Activated CD8-positive, alpha-beta T cell treated with anti-CD3 and anti-CD28 coated beads for 36 hours (primary cell): Measurements from ENCODE around the gene ZCCHC17. TPM values are rescaled to one million over a fixed set of nuclear protein-coding genes. Genes with fewer than 3 reads are reported as not detected.
A peak's percentile ranks its signal among the peaks of the same experiment; 100 is the strongest.

Source experiments
- ATAC-seq: fragments of 200-7000 bp; cut with Tn5 transposase; one replicate; pipeline ENCODE4 v1.10.0; 2021; ENCODE audit warnings: mild to moderate bottlenecking, moderate library complexity
- CTCF ChIA-PET: fragments of 350-600 bp; sonication (Branson Sonifier 250); formaldehyde crosslinking; loops from one replicate; lab custom pipeline; 2021; ENCODE audit warnings: antibody characterized with exemption; lab: Charles Lee
- POLR2A ChIA-PET: fragments of 350-600 bp; sonication (Branson Sonifier 250); formaldehyde crosslinking; loops from one replicate; lab custom pipeline; 2021; ENCODE audit warnings: antibody characterized with exemption; lab: Charles Lee
- DNase-seq: peaks from one replicate; pipeline ENCODE4 v3.0.0-alpha.2; 2020
- H3K27ac Mint-ChIP-seq: one replicate; pipeline ENCODE4 v1.8.0; 2021; ENCODE audit warnings: mild to moderate bottlenecking, mixed read lengths
- H3K27me3 Mint-ChIP-seq: one replicate; pipeline ENCODE4 v1.8.0; 2021; ENCODE audit warnings: mixed read lengths
- H3K36me3 Mint-ChIP-seq: one replicate; pipeline ENCODE4 v1.8.0; 2021; ENCODE audit warnings: low read depth, mixed read lengths
- H3K4me1 Mint-ChIP-seq: one replicate; pipeline ENCODE4 v1.8.0; 2021; ENCODE audit warnings: low read depth, mixed read lengths
- H3K4me3 Mint-ChIP-seq: one replicate; pipeline ENCODE4 v1.8.0; 2021; ENCODE audit warnings: mild to moderate bottlenecking, moderate library complexity, mixed read lengths
- H3K9me3 Mint-ChIP-seq: one replicate; pipeline ENCODE4 v1.8.0; 2021; ENCODE audit warnings: mixed read lengths
- intact Hi-C: fragments of 100-400 bp; cut with micrococcal nuclease; formaldehyde crosslinking; loops from one replicate; pipeline ENCODE4 v1.10.0; 2022
- total RNA-seq, 2 experiments: library from RNA; stranded (reverse); gene quantifications; one replicate each; pipeline ENCODE4 v1.2.3, GENCODE V29; 2021
- TF ChIP-seq, protein P1 (sequence below): fragments of 200-600 bp; IDR thresholded peaks from one replicate; pipeline ENCODE4 v1.8.0; 2022; ENCODE audit warnings: antibody characterized with exemption, mild to moderate bottlenecking

ZCCHC17 gene
- total RNA-seq, 2 experiments from 2014 or later = 27.2 to 28.7 TPM

- Mint-ChIP-seq H3K27me3 (no peaks in the 10 kb centered on the region), H3K36me3 (no peaks in the 10 kb centered on the region), H3K27ac (peak within 1 kb of the TSS; percentile 69), H3K4me1 (peaks cover 9% of the 10 kb centered on the region), H3K4me3 (peak within 1 kb of the TSS; percentile 67), H3K9me3 (no peaks in the 10 kb centered on the region)
- CTCF ChIA-PET = interaction anchor here (0.7 to 4.7 kb wide), 9 partner anchors 16 to 215 kb away, joined by 3 to 33 read pairs (median 4); no protein-coding TSS in a partner anchor
- POLR2A ChIA-PET = interaction anchor here (0.5 kb wide), 1 partner anchor 257 kb away, joined by 3 read pairs; no protein-coding TSS in a partner anchor
- TF ChIP-seq, protein P1, sequence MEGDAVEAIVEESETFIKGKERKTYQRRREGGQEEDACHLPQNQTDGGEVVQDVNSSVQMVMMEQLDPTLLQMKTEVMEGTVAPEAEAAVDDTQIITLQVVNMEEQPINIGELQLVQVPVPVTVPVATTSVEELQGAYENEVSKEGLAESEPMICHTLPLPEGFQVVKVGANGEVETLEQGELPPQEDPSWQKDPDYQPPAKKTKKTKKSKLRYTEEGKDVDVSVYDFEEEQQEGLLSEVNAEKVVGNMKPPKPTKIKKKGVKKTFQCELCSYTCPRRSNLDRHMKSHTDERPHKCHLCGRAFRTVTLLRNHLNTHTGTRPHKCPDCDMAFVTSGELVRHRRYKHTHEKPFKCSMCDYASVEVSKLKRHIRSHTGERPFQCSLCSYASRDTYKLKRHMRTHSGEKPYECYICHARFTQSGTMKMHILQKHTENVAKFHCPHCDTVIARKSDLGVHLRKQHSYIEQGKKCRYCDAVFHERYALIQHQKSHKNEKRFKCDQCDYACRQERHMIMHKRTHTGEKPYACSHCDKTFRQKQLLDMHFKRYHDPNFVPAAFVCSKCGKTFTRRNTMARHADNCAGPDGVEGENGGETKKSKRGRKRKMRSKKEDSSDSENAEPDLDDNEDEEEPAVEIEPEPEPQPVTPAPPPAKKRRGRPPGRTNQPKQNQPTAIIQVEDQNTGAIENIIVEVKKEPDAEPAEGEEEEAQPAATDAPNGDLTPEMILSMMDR = no peak
- DNase-seq (peak; percentile 55), ATAC-seq (peak; percentile 73)
- intact Hi-C loops = no loop called here
These were observed 76.4 kb downstream of the ZCCHC17 start, which contains the start of gene FABP3 for GRCh38 chr1:31373056-31373896. TSS of gene FABP3 (minus strand) at chr1:31373076. CDS start at chr1:31373014, 62 bp downstream.

DNA sequence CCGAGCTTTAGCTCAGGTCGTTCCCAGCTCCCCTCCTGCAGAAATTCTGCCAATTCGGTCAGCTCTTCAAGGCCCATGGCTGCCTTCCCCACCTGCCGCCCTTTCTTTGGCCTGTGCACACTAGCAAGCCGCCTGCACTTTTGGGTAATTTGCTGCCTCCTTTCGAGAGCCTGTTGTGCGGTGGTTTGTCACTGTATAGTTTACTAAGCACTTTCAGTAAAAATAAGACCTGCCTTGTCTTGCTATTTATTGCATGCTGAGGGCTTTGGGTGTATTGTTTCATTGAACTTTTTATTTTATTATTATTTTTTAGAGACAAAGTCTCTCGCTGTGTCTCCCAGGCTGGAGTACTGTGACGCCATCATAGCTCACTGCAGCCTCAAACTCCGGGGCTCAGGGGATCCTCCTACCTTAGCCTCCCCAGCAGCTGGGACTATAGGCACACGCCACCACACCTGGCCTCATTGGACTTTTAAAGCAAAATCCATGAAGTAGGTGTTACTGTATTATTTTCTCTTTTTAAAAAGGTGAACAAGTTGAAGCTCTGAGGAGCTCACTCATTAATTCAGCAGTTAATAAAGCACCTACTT lies 77.2 kb downstream of the ZCCHC17 start:
- POLR2A ChIA-PET = no interaction called here

GRCh38 chr1:31374511-31375196 lies 77.8 kb downstream of the ZCCHC17 start:
- ATAC-seq (no peak), DNase-seq (no peak)
- Mint-ChIP-seq H3K4me1 (peaks cover 9% of the 10 kb centered on the region), H3K4me3 (no peak overlapping the region), H3K36me3 (no peaks in the 10 kb centered on the region), H3K27me3 (peaks cover 2% of the 10 kb centered on the region), H3K27ac (no peak overlapping the region), H3K9me3 (no peaks in the 10 kb centered on the region)
- CTCF ChIA-PET = interaction anchor here (0.6 to 4.7 kb wide), 3 partner anchors 20 to 47 kb away, joined by 3 to 33 read pairs (median 7); no protein-coding TSS in a partner anchor
- intact Hi-C loops = no loop called here
- POLR2A ChIA-PET = no interaction called here
- TF ChIP-seq, protein P1 = no peak

More for the DNA sequence above, 77.2 kb downstream of the ZCCHC17 start:
- intact Hi-C loops = no loop called here
- peak; percentile 45 for ATAC-seq
- Mint-ChIP-seq H3K4me1 (peaks cover 9% of the 10 kb centered on the region), H3K27me3 (peaks cover 2% of the 10 kb centered on the region), H3K36me3 (no peaks in the 10 kb centered on the region), H3K4me3 (peak overlapping the region; percentile 67), H3K27ac (peak overlapping the region; percentile 69), H3K9me3 (no peaks in the 10 kb centered on the region)
- DNase-seq = no peak
- CTCF ChIA-PET = interaction anchor here (0.6 to 4.7 kb wide), 10 partner anchors 15 to 216 kb away, joined by 3 to 33 read pairs (median 4); no protein-coding TSS in a partner anchor
- TF ChIP-seq, protein P1 = no peak

DNA sequence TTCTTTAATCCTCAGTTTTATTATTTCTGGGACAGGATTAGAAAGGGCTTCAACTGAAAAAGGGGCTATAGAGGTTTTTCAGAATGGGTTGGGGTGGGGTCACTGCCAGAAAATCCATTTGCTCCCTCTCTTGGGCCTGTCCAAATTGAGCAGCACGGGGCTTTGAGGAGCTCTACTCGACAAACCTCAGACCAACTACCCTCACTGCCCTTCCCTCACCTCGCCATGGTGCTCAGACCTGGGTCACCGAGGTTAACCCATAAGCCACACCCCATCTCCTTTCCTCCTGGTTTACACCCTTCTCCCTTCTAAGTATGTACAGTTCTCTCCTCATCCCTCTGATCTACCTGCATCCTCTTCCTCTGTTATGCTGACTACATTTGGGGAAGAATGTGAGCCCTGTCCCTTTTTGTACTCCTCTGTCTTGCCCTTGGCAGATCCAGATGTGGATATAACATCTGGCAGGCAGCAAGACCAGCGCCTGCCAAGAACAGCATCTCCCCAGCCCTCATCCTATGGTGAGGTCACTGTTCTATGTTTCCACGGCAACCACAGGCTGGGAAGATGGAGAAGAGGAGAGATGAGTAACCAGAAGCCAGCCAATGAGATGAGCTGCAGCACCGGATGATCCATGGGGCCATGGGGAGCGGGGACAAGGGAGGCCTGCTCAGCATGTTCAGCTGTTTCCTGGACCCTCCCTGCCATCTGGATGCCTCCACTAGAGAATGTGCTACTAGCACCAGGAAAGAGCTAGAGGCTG lies 79.7 kb downstream of the ZCCHC17 start:
- no peaks in the 10 kb centered on the region for H3K9me3 Mint-ChIP-seq
- intact Hi-C loops = no loop called here
- H3K27me3 Mint-ChIP-seq = peaks cover 4% of the 10 kb centered on the region
- H3K36me3 Mint-ChIP-seq = no peaks in the 10 kb centered on the region
- ATAC-seq (no peak), DNase-seq (no peak)
- no peak overlapping the region for H3K27ac Mint-ChIP-seq
- H3K4me3 Mint-ChIP-seq = no peak overlapping the region
- CTCF ChIA-PET = interaction anchor here (1.1 to 1.9 kb wide), 2 partner anchors 18 to 173 kb away, joined by 4 to 7 read pairs; no protein-coding TSS in a partner anchor
- peaks cover 9% of the 10 kb centered on the region for H3K4me1 Mint-ChIP-seq
- TF ChIP-seq, protein P1 = no peak
- POLR2A ChIA-PET = no interaction called here
